A549 (cell line): ENCODE data around the gene RAPGEF2. TPM values are rescaled to one million over a fixed set of nuclear protein-coding genes. Genes with fewer than 3 reads are reported as not detected.

Experiments used
- ATAC-seq, 2 experiments: fragments of 200-7000 bp in 1 of 2; fragments of >200 bp in 1 of 2; cut with Nextera tagmentation in 1 of 2; cut with Tn5 transposase in 1 of 2; 3 replicates each; pipeline versions ENCODE4 v1.8.0 to v1.9.1; 2018 to 2020; ENCODE audit warnings: mild to moderate bottlenecking in 1 of 2, moderate library complexity in 1 of 2
- CTCF ChIA-PET: fragments of 300-600 bp; sonication (Branson Sonifier 250); formaldehyde crosslinking; extraction: SDS; loops from one replicate; lab custom pipeline; 2021; ENCODE audit warnings: antibody characterized with exemption, inconsistent platforms; lab: Yijun Ruan, JAX
- POLR2A ChIA-PET: fragments of 350-600 bp; formaldehyde crosslinking; extraction: SDS; loops from one replicate; lab custom pipeline; 2021; ENCODE audit warnings: antibody characterized with exemption, inconsistent platforms; lab: Yijun Ruan, JAX
- DNase-seq, 2 experiments: peaks; one replicate each; pipeline versions ENCODE4 v3.0.0 to v3.0.0-alpha.2; 2011 to 2016; ENCODE audit warnings: low read depth in 1 of 2, low spot score in 1 of 2
- FAIRE-seq: peaks from 2 replicates; lab custom pipeline; 2011; peaks lifted over from hg19 to GRCh38; lab: Jason Lieb, UNC
- H3K27ac ChIP-seq, 2 experiments: fragments of >200 bp; sonication (Bioruptor Twin); formaldehyde crosslinking; 3 replicates each; pipeline ENCODE4 v1.5.1; 2016 to 2017
- H3K4me1 ChIP-seq: fragments of >200 bp; sonication (Bioruptor Twin); formaldehyde crosslinking; 3 replicates; pipeline ENCODE4 v1.6.1; 2016
- H3K4me2 ChIP-seq: fragments of >200 bp; sonication (Bioruptor Twin); formaldehyde crosslinking; 3 replicates; pipeline ENCODE4 v1.6.1; 2016
- H3K4me3 ChIP-seq: fragments of >200 bp; sonication (Bioruptor Twin); formaldehyde crosslinking; 3 replicates; pipeline ENCODE4 v1.5.1; 2016
- H3K9me3 ChIP-seq: fragments of >200 bp; sonication (Bioruptor Twin); formaldehyde crosslinking; 3 replicates; pipeline ENCODE4 v1.6.1; 2016
- CBX2 ChIP-seq: fragments of 200-600 bp; sonication (generic); IDR thresholded peaks from 2 replicates; pipeline ENCODE4 v1.6.1; 2016; ENCODE audit warnings: low read depth, mild to moderate bottlenecking, borderline replicate concordance
- CHD2 ChIP-seq: fragments of 150-350 bp; IDR thresholded peaks from 2 replicates; pipeline ENCODE4 v1.6.1; 2014; ENCODE audit warnings: low read length; ENCODE audit not compliant: partially characterized antibody
- EP300 ChIP-seq, 2 experiments: fragments of >200 bp; sonication (Bioruptor Twin); formaldehyde crosslinking; IDR thresholded peaks; 2 replicates in 1 of 2; 3 replicates in 1 of 2; pipeline ENCODE4 v1.6.1; 2016 to 2017
- ESRRA ChIP-seq: fragments of 150-350 bp; IDR thresholded peaks from 2 replicates; pipeline ENCODE4 v1.6.1; 2014; ENCODE audit warnings: mild to moderate bottlenecking, low read length, borderline replicate concordance
- FOSB ChIP-seq: fragments of 250-450 bp; sonication (Bioruptor Pico); IDR thresholded peaks from 2 replicates; pipeline ENCODE4 v1.5.0; 2020; ENCODE audit warnings: mild to moderate bottlenecking, moderate library complexity
- HOXA7 ChIP-seq: fragments of 250-450 bp; sonication (Bioruptor Pico); IDR thresholded peaks from 2 replicates; pipeline ENCODE4 v1.5.0; 2020; ENCODE audit warnings: mild to moderate bottlenecking, moderate library complexity
- HOXB5 ChIP-seq: fragments of 250-450 bp; sonication (Bioruptor Pico); IDR thresholded peaks from 2 replicates; pipeline ENCODE4 v1.5.0; 2020; ENCODE audit warnings: mild to moderate bottlenecking, moderate library complexity
- JUN ChIP-seq, 2 experiments: fragments of >200 bp; sonication (Bioruptor Twin); formaldehyde crosslinking; IDR thresholded peaks; 2 replicates in 1 of 2; 3 replicates in 1 of 2; pipeline ENCODE4 v1.6.1; 2016 to 2017
- KDM1A ChIP-seq: fragments of 200-600 bp; sonication (generic); IDR thresholded peaks from 2 replicates; pipeline ENCODE4 v1.6.1; 2016; ENCODE audit warnings: low read depth, mild to moderate bottlenecking
- KDM5A ChIP-seq: fragments of 200-600 bp; sonication (generic); IDR thresholded peaks from 2 replicates; pipeline ENCODE4 v1.6.1; 2016; ENCODE audit warnings: antibody characterized with exemption, mild to moderate bottlenecking
- MAFK ChIP-seq: fragments of 450-650 bp; IDR thresholded peaks from 2 replicates; pipeline ENCODE4 v1.6.1; 2014; ENCODE audit not compliant: partially characterized antibody
- MAX ChIP-seq: IDR thresholded peaks from 2 replicates; pipeline ENCODE4 v1.6.1; 2012
- MYC ChIP-seq: IDR thresholded peaks from 2 replicates; pipeline ENCODE4 v1.6.1; 2012; ENCODE audit warnings: mild to moderate bottlenecking, inconsistent platforms, low read length, improper control_type of control experiment, borderline replicate concordance
- NR3C1 ChIP-seq: fragments of >200 bp; sonication (Bioruptor Twin); formaldehyde crosslinking; IDR thresholded peaks from 3 replicates; pipeline ENCODE4 v1.6.1; 2017
- PBX3 ChIP-seq: IDR thresholded peaks from 2 replicates; pipeline ENCODE4 v1.6.1; 2012
- RAD21 ChIP-seq, 2 experiments: fragments of >200 bp in 1 of 2; sonication (Bioruptor Twin) in 1 of 2; formaldehyde crosslinking in 1 of 2; IDR thresholded peaks in 1 of 2; conservative IDR thresholded peaks in 1 of 2; 2 replicates in 1 of 2; 3 replicates in 1 of 2; pipeline ENCODE4 v1.6.1; 2012 to 2018; ENCODE audit warnings: inconsistent platforms in 1 of 2
- RARB ChIP-seq: fragments of 250-450 bp; sonication (Bioruptor Pico); IDR thresholded peaks from 2 replicates; pipeline ENCODE4 v1.8.0; 2021; ENCODE audit warnings: mild to moderate bottlenecking, moderate library complexity
- SMC3 ChIP-seq: fragments of >200 bp; sonication (Bioruptor Twin); formaldehyde crosslinking; IDR thresholded peaks from 3 replicates; pipeline ENCODE4 v1.6.1; 2018; ENCODE audit warnings: inconsistent platforms
- TFCP2L1 ChIP-seq: fragments of 250-450 bp; sonication (Bioruptor Pico); IDR thresholded peaks from 2 replicates; pipeline ENCODE4 v1.5.0; 2021; ENCODE audit warnings: mild to moderate bottlenecking
- WGBS: methylation state at CpG from one replicate; pipeline ENCODE4 v1.1.6; 2017; ENCODE audit errors: missing lambda C conversion rate; 5-methylcytosine and 5-hydroxymethylcytosine counted together
- polyA plus RNA-seq, 4 experiments: library from polyadenylated mRNA; depleted of rRNA in 3 of 4; stranded (reverse); fragments of >200 nt; fragmentation: RNase III in 1 of 4; extraction: RNeasy Plus Mini Kit Qiagen cat#74134 plus additional on column Dnase treatment in 1 of 4; gene quantifications; 2 replicates in 3 of 4; 3 replicates in 1 of 4; pipeline ENCODE4 v1.2.3, GENCODE V29; 2011 to 2017
- TF ChIP-seq, protein P1 (sequence below): fragments of >200 bp; sonication (Bioruptor Twin); formaldehyde crosslinking; IDR thresholded peaks from 3 replicates; pipeline ENCODE4 v1.6.1; 2016
- TF ChIP-seq, protein P2 (sequence below): fragments of 150-350 bp; IDR thresholded peaks from 2 replicates; pipeline ENCODE4 v1.6.1; 2014; ENCODE audit warnings: low read depth, mild to moderate bottlenecking, low read length
- TF ChIP-seq, protein P3 (sequence below): fragments of 200-600 bp; sonication (generic); IDR thresholded peaks from 2 replicates; pipeline ENCODE4 v1.6.1; 2016; ENCODE audit warnings: antibody characterized with exemption, mild to moderate bottlenecking, moderate library complexity

RAPGEF2 gene
- polyA plus RNA-seq, 2 of the 4 experiments (the other 2 are of a cell fraction): 10.7 to 31.8 TPM

- Histone ChIP-seq H3K4me3 (no peak overlapping the region), H3K9me3 (no peaks in the 10 kb centered on the region), H3K4me2 (no peak overlapping the region), H3K27ac (no peak overlapping the region), H3K4me1 (no peaks in the 10 kb centered on the region)
- TF ChIP-seq RAD21 (conservative IDR thresholded peaks at IDR 0.05 in 1 of 2, IDR thresholded peaks at IDR 0.05 in 1 of 2): no peak
- TF ChIP-seq MAX: no peak
- 92% methylated on average over 4 of the region's 4 CpGs for WGBS
- CTCF ChIA-PET: no interaction called here
- DNase-seq (no peak), ATAC-seq (no peak), FAIRE-seq (no peak)
- POLR2A ChIA-PET: no interaction called here
Observed at GRCh38 chr4:159153669-159154068, 50.8 kb downstream of the RAPGEF2 start.

- 85% methylated on average over 4 of the region's 4 CpGs for WGBS
- H3K4me3 ChIP-seq: no peak overlapping the region
- FAIRE-seq: no peak
- ChIA-PET POLR2A (no interaction called here), CTCF (no interaction called here)
- no peaks in the 10 kb centered on the region for H3K9me3 ChIP-seq
- no peak overlapping the region for H3K27ac ChIP-seq
- TF ChIP-seq MYC (no peak), HOXB5 (CRISPR knock-in tag) (no peak), TFCP2L1 (CRISPR knock-in tag) (no peak)
- DNase-seq: no peak
- no peak overlapping the region for H3K4me2 ChIP-seq
- no peak for ATAC-seq
- H3K4me1 ChIP-seq: no peaks in the 10 kb centered on the region
Observed at GRCh38 chr4:159155119-159155518, 52.2 kb downstream of the RAPGEF2 start.

GRCh38 chr4:159158083-159158617, 55.3 kb downstream of the RAPGEF2 start:
- ChIA-PET POLR2A (no interaction called here), CTCF (interaction anchor here (1.1 kb wide), 1 partner anchor 45 kb away, joined by 3 read pairs; no protein-coding TSS in a partner anchor)
- H3K27ac ChIP-seq: no peak overlapping the region
- H3K4me2 ChIP-seq: no peak overlapping the region
- FAIRE-seq (no peak), ATAC-seq (no peak), DNase-seq (no peak)
- 0 out of 3 replicates have a peak, but pooled peaks cover 5% of the 10 kb centered on the region for H3K4me1 ChIP-seq
- H3K4me3 ChIP-seq: no peak overlapping the region
- no peak for TF ChIP-seq FOSB (CRISPR knock-in tag)
- no peak for TF ChIP-seq CBX2
- TF ChIP-seq PBX3: no peak
- H3K9me3 ChIP-seq: no peaks in the 10 kb centered on the region

DNA sequence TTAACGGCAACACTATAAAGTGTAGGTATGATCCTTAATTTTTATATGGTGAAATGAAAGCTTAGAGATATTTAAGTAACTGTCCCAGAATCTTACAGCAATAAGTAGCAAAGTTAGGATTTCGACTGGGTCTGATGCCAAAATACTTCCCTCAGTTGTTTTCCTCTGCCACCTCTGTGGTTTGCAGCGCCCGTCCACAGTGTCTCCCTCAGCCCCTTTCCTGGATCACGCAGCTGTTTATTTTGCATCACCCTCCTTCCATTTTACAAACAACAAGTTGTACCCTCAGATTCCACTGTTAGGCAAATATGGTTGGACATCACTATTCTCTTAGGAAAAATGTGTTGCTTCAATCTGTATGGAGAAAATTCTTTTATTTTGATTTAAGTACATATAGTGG, 56.1 kb downstream of the RAPGEF2 start:
- FAIRE-seq (no peak), ATAC-seq (no peak), DNase-seq (no peak)
- no peak overlapping the region for H3K4me2 ChIP-seq
- H3K27ac ChIP-seq: no peak overlapping the region
- no peaks in the 10 kb centered on the region for H3K9me3 ChIP-seq
- TF ChIP-seq ESRRA (no peak), KDM5A (no peak), SMC3 (no peak), TFCP2L1 (CRISPR knock-in tag) (no peak), EP300 (IDR thresholded peaks at IDR 0.05) (no peak), RARB (CRISPR knock-in tag) (no peak), KDM1A (no peak), HOXA7 (CRISPR knock-in tag) (no peak), JUN (IDR thresholded peaks at IDR 0.05) (no peak), MAFK (no peak), NR3C1 (no peak), CHD2 (no peak)
- TF ChIP-seq, protein P1, sequence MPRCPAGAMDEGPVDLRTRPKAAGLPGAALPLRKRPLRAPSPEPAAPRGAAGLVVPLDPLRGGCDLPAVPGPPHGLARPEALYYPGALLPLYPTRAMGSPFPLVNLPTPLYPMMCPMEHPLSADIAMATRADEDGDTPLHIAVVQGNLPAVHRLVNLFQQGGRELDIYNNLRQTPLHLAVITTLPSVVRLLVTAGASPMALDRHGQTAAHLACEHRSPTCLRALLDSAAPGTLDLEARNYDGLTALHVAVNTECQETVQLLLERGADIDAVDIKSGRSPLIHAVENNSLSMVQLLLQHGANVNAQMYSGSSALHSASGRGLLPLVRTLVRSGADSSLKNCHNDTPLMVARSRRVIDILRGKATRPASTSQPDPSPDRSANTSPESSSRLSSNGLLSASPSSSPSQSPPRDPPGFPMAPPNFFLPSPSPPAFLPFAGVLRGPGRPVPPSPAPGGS: no peak
- TF ChIP-seq, protein P2, sequence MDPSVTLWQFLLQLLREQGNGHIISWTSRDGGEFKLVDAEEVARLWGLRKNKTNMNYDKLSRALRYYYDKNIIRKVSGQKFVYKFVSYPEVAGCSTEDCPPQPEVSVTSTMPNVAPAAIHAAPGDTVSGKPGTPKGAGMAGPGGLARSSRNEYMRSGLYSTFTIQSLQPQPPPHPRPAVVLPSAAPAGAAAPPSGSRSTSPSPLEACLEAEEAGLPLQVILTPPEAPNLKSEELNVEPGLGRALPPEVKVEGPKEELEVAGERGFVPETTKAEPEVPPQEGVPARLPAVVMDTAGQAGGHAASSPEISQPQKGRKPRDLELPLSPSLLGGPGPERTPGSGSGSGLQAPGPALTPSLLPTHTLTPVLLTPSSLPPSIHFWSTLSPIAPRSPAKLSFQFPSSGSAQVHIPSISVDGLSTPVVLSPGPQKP: no peak
- TF ChIP-seq, protein P3, sequence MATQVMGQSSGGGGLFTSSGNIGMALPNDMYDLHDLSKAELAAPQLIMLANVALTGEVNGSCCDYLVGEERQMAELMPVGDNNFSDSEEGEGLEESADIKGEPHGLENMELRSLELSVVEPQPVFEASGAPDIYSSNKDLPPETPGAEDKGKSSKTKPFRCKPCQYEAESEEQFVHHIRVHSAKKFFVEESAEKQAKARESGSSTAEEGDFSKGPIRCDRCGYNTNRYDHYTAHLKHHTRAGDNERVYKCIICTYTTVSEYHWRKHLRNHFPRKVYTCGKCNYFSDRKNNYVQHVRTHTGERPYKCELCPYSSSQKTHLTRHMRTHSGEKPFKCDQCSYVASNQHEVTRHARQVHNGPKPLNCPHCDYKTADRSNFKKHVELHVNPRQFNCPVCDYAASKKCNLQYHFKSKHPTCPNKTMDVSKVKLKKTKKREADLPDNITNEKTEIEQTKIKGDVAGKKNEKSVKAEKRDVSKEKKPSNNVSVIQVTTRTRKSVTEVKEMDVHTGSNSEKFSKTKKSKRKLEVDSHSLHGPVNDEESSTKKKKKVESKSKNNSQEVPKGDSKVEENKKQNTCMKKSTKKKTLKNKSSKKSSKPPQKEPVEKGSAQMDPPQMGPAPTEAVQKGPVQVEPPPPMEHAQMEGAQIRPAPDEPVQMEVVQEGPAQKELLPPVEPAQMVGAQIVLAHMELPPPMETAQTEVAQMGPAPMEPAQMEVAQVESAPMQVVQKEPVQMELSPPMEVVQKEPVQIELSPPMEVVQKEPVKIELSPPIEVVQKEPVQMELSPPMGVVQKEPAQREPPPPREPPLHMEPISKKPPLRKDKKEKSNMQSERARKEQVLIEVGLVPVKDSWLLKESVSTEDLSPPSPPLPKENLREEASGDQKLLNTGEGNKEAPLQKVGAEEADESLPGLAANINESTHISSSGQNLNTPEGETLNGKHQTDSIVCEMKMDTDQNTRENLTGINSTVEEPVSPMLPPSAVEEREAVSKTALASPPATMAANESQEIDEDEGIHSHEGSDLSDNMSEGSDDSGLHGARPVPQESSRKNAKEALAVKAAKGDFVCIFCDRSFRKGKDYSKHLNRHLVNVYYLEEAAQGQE: no peak
- H3K4me1 ChIP-seq: 0 out of 3 replicates have a peak, but pooled peaks cover 5% of the 10 kb centered on the region
- H3K4me3 ChIP-seq: no peak overlapping the region
- WGBS: 92% methylated on average over 5 of the region's 5 CpGs
- POLR2A ChIA-PET: no interaction called here
- CTCF ChIA-PET: interaction anchor here (1.1 kb wide), 1 partner anchor 44 kb away, joined by 3 read pairs; no protein-coding TSS in a partner anchor
